ENCODE results near the gene DDX24. TPM values are rescaled to one million over a fixed set of nuclear protein-coding genes. Genes with fewer than 3 reads are reported as not detected.
A peak's percentile ranks its signal among the peaks of the same experiment; 100 is the strongest.
"Not testable (repeated sequence)": the region's sequence is repeated elsewhere in the genome, so short reads cannot be mapped to it uniquely, and the experiment has no call there.

The DDX24 gene
- total RNA-seq, 1 donor from 2014 or later, result 49.6 TPM

DNA sequence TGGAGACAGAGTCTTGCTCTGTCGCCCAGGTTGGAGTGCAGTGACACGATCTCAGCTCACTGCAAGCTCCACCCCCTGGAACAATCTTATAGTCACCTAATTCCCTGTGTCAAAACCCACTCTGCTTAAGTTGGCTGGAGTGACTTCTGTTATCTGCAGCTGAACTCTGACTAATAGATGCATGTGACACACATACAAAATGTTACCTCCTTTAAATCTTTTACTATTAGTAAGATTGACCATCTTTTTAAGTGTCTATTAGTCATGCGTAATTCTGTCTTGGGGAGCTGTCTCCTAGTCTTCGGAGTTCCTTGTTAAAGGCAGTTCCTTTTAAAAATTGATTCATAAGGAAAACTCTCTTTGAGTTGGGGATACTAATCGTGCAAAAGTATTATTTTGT is 7.5 kb upstream of the DDX24 start:
- H3K4me1 ChIP-seq (ENCODE audit: control insufficient read depth in 3 of 3, insufficient read depth in 3 of 3, low read length in 3 of 3), result no peaks in the 10 kb centered on the region
- H3K27me3 ChIP-seq (ENCODE audit: control insufficient read depth in 3 of 3, insufficient read depth in 3 of 3, low read length in 3 of 3), result no peaks in the 10 kb centered on the region
- H3K9me3 ChIP-seq (ENCODE audit: control insufficient read depth in 3 of 3, low read length in 3 of 3), result no peaks in the 10 kb centered on the region

DNA sequence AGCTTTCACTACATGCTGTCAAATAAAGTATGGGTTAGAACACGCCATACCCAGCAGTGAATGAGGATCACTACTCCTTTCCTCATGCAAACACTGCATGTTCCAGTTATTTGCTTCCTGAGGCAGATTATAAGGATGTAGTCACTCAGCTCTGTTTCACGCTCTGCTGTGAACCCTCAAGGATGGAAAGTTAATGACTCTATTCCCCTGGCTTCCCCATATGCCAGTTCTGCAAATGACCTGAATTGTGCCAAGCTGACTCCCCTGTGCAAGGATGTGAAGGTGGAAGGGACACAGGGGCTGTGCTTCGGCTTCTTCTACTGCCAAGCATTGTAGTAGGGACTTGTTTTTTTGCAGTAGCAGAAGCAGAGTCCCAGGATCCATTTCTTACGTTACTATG is 6.9 kb upstream of the DDX24 start:
- Histone ChIP-seq H3K4me1 (ENCODE audit: control insufficient read depth in 3 of 3, insufficient read depth in 3 of 3, low read length in 3 of 3) (no peaks in the 10 kb centered on the region), H3K9me3 (ENCODE audit: control insufficient read depth in 3 of 3, low read length in 3 of 3) (no peaks in the 10 kb centered on the region), H3K27me3 (ENCODE audit: control insufficient read depth in 3 of 3, insufficient read depth in 3 of 3, low read length in 3 of 3) (no peaks in the 10 kb centered on the region), H3K36me3 (ENCODE audit: control insufficient read depth in 3 of 3, insufficient read depth in 3 of 3, low read length in 3 of 3) (no peaks in the 10 kb centered on the region), H3K4me3 (ENCODE audit: low read length in 3 of 3) (no peak overlapping the region), H3K9ac (ENCODE audit: low read depth in 1 of 3, low read length in 3 of 3) (no peak overlapping the region), H3K27ac (ENCODE audit: low read depth, low read length) (no peak overlapping the region)

More for the DNA sequence above, 7.5 kb upstream of the DDX24 start:
- Histone ChIP-seq H3K27ac (ENCODE audit: low read depth, low read length) (no peak overlapping the region), H3K4me3 (ENCODE audit: low read length in 3 of 3) (no peak overlapping the region), H3K9ac (ENCODE audit: low read depth in 1 of 3, low read length in 3 of 3) (no peak overlapping the region), H3K36me3 (ENCODE audit: control insufficient read depth in 3 of 3, insufficient read depth in 3 of 3, low read length in 3 of 3) (no peaks in the 10 kb centered on the region)

DNA sequence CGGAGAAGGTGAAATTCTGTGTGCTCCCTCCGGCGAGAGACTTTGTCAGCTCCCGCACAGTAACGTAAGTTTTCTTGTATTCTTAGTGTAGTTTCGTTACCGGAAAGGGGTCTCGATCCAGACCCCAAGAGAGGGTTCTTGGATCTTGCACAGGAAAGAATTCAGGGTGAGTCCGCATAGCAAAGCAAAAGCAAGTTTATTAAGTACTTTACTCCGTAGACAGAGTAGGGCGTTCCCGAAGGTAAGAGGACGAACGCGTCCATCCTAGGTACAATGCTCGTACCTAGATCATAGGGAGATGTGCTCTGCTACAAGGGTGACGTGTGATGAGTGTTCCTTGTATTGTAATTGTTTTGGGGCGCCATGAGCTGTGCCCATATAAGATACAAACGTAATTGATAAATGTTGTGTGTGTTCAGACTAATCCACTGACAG is 401 bp upstream of the DDX24 start:
- Histone ChIP-seq H3K27me3 (ENCODE audit: control insufficient read depth in 3 of 3, insufficient read depth in 3 of 3, low read length in 3 of 3) (no peaks in the 10 kb centered on the region), H3K27ac (ENCODE audit: low read depth, low read length) (peak overlapping the region; percentile 93), H3K36me3 (ENCODE audit: control insufficient read depth in 3 of 3, insufficient read depth in 3 of 3, low read length in 3 of 3) (peaks cover 7 to 14% (median 10%) of the 10 kb centered on the region in 3 donors), H3K9me3 (ENCODE audit: control insufficient read depth in 3 of 3, low read length in 3 of 3) (no peaks in the 10 kb centered on the region), H3K4me3 (ENCODE audit: low read length in 3 of 3) (peak overlapping the region; percentile 92 to 95 (median 92)), H3K9ac (ENCODE audit: low read depth in 1 of 3, low read length in 3 of 3) (peak overlapping the region; percentile 94 to 95 (median 94)), H3K4me1 (ENCODE audit: control insufficient read depth in 3 of 3, insufficient read depth in 3 of 3, low read length in 3 of 3) (peaks cover 28 to 42% (median 36%) of the 10 kb centered on the region in 3 donors)

DNA sequence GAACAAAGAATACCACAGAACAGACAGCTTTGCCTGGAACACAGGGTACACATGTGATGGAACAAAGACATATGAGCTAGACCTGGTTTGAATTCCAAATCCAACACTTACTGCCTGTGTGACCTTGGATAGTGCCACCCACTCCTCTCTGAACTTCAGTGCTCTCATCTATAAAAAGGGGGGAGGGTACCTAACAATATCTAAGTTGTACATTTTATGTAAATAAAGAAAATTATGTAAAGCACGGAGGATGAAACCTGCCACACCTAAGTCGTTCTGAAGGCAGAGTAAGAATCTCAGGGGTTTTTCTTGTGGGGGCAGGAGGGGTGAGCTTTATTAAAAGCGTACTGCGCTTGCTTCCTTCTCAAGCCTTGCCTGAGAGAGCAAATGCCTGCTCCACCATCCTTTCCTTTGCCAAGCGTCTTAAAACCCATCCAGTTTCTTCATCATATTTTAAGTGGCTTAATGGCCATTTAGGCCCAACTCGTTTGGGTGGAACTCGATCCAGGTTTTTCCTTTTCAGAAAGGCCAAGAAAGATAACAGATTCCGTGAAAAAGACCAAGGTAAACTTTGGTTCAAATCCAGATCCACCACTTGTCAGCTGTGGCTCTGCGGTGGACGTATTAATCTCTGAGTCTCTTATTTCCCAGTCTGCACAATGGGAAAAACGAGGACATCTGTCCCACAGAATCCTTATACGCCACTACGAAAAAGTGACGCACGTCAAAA is 946 bp downstream of the DDX24 start:
- H3K4me1 ChIP-seq (ENCODE audit: control insufficient read depth in 3 of 3, insufficient read depth in 3 of 3, low read length in 3 of 3), result peaks cover 28 to 42% (median 36%) of the 10 kb centered on the region in 3 donors
- peak overlapping the region; percentile 94 to 95 (median 94) for H3K9ac ChIP-seq (ENCODE audit: low read depth in 1 of 3, low read length in 3 of 3)
- peaks cover 7 to 14% (median 10%) of the 10 kb centered on the region in 3 donors for H3K36me3 ChIP-seq (ENCODE audit: control insufficient read depth in 3 of 3, insufficient read depth in 3 of 3, low read length in 3 of 3)
- peaks cover 0 to 2% (median 0%) of the 10 kb centered on the region in 3 donors for H3K9me3 ChIP-seq (ENCODE audit: control insufficient read depth in 3 of 3, low read length in 3 of 3)
- peak overlapping the region; percentile 92 to 95 (median 92) for H3K4me3 ChIP-seq (ENCODE audit: low read length in 3 of 3)
- H3K27me3 ChIP-seq (ENCODE audit: control insufficient read depth in 3 of 3, insufficient read depth in 3 of 3, low read length in 3 of 3), result no peaks in the 10 kb centered on the region
- peak overlapping the region; percentile 93 for H3K27ac ChIP-seq (ENCODE audit: low read depth, low read length)

DNA sequence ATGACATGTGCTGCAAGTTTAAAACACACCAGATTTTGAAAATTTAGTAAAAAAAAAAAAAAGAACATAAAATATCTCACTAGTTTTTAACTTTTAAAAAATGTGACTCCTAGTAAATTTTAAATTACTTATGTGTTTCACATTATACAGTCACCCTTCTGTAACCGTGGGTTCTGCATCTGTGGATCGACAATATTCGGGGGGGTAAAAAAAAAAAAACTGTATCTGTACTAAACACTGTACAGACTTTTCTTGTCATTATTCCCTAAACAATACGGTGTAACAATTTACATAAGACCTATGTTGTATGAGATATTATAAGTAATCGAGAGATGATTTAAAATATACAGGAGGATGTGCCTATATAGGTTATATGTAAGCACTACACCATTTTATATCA is 3.2 kb downstream of the DDX24 start:
- Histone ChIP-seq H3K4me3 (ENCODE audit: low read length in 3 of 3) (peak overlapping the region; percentile 29 to 95 (median 92)), H3K27me3 (ENCODE audit: control insufficient read depth in 3 of 3, insufficient read depth in 3 of 3, low read length in 3 of 3) (no peaks in the 10 kb centered on the region), H3K36me3 (ENCODE audit: control insufficient read depth in 3 of 3, insufficient read depth in 3 of 3, low read length in 3 of 3) (peaks cover 7 to 14% (median 10%) of the 10 kb centered on the region in 3 donors), H3K9ac (ENCODE audit: low read depth in 1 of 3, low read length in 3 of 3) (no peak overlapping the region), H3K4me1 (ENCODE audit: control insufficient read depth in 3 of 3, insufficient read depth in 3 of 3, low read length in 3 of 3) (peaks cover 28 to 42% (median 36%) of the 10 kb centered on the region in 3 donors), H3K27ac (ENCODE audit: low read depth, low read length) (no peak overlapping the region), H3K9me3 (ENCODE audit: control insufficient read depth in 3 of 3, low read length in 3 of 3) (peaks cover 0 to 2% (median 0%) of the 10 kb centered on the region in 3 donors)

DNA sequence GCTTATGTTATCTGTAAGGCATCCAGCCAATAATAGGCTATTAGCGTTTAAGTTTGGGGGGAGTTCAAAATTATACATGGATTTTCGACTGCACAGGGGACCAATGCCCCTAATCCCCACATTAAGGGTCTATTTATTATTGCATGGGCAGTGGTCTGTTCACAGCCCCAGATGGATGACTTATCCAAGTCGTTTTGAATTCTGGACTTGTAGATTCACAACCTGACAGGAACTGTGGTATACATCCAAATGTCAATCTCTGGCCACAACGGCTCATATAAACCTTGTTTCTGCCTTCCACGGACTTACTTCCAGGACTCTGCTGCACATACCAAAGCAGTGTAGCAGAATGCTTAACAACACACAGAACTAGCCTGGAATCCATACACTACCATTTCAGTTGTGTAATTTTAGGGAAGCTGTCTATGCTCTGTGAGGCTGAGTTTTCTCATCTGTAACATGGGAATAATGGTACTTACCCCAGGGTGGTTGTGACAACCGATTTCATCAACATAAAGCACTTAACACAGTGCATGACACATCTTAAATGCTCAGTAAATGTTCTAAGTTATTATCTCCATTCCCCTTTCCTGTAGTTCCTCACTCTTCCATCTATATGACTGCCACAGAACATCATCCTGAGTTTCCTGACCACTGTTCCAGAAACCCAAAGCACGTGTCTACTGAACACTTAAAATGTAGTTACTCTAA is 3.7 kb downstream of the DDX24 start:
- Histone ChIP-seq H3K4me3 (ENCODE audit: low read length in 3 of 3) (peak overlapping the region; percentile 6 to 41 (median 29)), H3K9me3 (ENCODE audit: control insufficient read depth in 3 of 3, low read length in 3 of 3) (peaks cover 0 to 2% (median 0%) of the 10 kb centered on the region in 3 donors), H3K27me3 (ENCODE audit: control insufficient read depth in 3 of 3, insufficient read depth in 3 of 3, low read length in 3 of 3) (no peaks in the 10 kb centered on the region), H3K36me3 (ENCODE audit: control insufficient read depth in 3 of 3, insufficient read depth in 3 of 3, low read length in 3 of 3) (peaks cover 7 to 14% (median 10%) of the 10 kb centered on the region in 3 donors), H3K27ac (ENCODE audit: low read depth, low read length) (no peak overlapping the region), H3K9ac (ENCODE audit: low read depth in 1 of 3, low read length in 3 of 3) (peak overlapping the region in 2 of 3 donors; percentile 2 to 26), H3K4me1 (ENCODE audit: control insufficient read depth in 3 of 3, insufficient read depth in 3 of 3, low read length in 3 of 3) (peaks cover 28 to 42% (median 36%) of the 10 kb centered on the region in 3 donors)

DNA sequence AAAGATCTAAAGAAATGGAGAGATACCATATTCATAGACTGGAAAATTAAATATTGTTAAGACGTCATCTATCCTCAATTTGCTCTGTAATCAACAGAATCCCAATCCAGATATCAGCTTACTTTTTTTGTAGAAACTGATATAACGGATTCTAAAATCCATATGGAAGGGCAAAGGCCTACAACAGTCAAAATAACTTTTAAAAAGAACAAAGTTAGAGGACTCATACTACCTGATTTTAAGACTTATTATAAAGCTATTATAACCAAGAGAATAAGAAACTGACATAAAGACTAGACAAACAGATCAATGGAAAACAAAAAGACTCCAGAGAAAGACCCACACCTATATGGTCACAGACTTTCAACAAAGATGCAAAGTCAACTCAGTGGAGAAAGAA is 6.0 kb downstream of the DDX24 start:
- Histone ChIP-seq H3K4me3 (ENCODE audit: low read length in 3 of 3) (no peak overlapping the region), H3K4me1 (ENCODE audit: control insufficient read depth in 3 of 3, insufficient read depth in 3 of 3, low read length in 3 of 3) (peaks cover 24 to 35% (median 30%) of the 10 kb centered on the region in 3 donors), H3K27ac (ENCODE audit: low read depth, low read length) (no peak overlapping the region), H3K36me3 (ENCODE audit: control insufficient read depth in 3 of 3, insufficient read depth in 3 of 3, low read length in 3 of 3) (peaks cover 7 to 14% (median 10%) of the 10 kb centered on the region in 3 donors), H3K27me3 (ENCODE audit: control insufficient read depth in 3 of 3, insufficient read depth in 3 of 3, low read length in 3 of 3) (no peaks in the 10 kb centered on the region), H3K9ac (ENCODE audit: low read depth in 1 of 3, low read length in 3 of 3) (no peak overlapping the region), H3K9me3 (ENCODE audit: control insufficient read depth in 3 of 3, low read length in 3 of 3) (peaks cover 0 to 2% (median 0%) of the 10 kb centered on the region in 3 donors)

DNA sequence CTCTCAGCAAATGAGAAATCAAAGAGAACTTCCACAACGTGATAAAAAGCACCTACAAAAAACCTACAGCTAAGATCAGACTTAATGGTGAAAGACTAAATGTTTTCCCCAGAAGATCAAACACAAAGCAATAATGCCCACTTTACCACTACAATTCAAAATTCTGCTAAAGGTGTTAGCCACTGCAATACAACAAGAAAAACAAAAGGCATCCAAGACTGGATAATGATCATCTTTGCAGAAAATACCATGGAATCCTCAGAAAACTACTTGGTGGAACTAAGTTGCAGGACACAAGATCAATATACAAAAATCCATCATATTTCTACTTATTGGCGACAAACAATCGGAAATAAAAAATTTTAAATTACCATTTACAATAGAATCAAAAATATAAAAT is 6.5 kb downstream of the DDX24 start:
- Histone ChIP-seq H3K27me3 (ENCODE audit: control insufficient read depth in 3 of 3, insufficient read depth in 3 of 3, low read length in 3 of 3) (no peaks in the 10 kb centered on the region), H3K4me1 (ENCODE audit: control insufficient read depth in 3 of 3, insufficient read depth in 3 of 3, low read length in 3 of 3) (peaks cover 22 to 30% (median 25%) of the 10 kb centered on the region in 3 donors), H3K9ac (ENCODE audit: low read depth in 1 of 3, low read length in 3 of 3) (no peak overlapping the region), H3K4me3 (ENCODE audit: low read length in 3 of 3) (no peak overlapping the region), H3K9me3 (ENCODE audit: control insufficient read depth in 3 of 3, low read length in 3 of 3) (peaks cover 0 to 2% (median 0%) of the 10 kb centered on the region in 3 donors), H3K36me3 (ENCODE audit: control insufficient read depth in 3 of 3, insufficient read depth in 3 of 3, low read length in 3 of 3) (peaks cover 7 to 14% (median 10%) of the 10 kb centered on the region in 3 donors), H3K27ac (ENCODE audit: low read depth, low read length) (no peak overlapping the region)

DNA sequence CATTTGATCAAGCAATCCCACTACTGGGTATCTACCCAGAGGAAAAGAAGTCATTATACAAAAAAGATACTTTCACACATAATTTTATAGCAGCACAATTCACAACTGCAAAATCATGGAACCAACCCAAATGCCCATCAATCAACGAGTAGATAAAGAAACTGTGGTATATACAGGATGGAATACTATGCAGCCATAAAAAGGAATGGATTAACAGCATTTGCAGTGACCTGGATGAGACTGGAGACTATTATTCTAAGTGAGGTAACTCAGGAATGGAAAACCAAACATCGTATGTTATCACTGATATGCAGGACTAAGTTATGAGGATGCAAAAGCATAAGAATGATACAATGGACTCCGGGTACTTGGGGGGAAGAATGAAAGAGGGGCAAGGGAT is 8.9 kb downstream of the DDX24 start:
- not testable (repeated sequence) for H3K4me3 ChIP-seq (ENCODE audit: low read length in 3 of 3); H3K4me1 ChIP-seq (ENCODE audit: control insufficient read depth in 3 of 3, insufficient read depth in 3 of 3, low read length in 3 of 3); H3K9ac ChIP-seq (ENCODE audit: low read depth in 1 of 3, low read length in 3 of 3); H3K36me3 ChIP-seq (ENCODE audit: control insufficient read depth in 3 of 3, insufficient read depth in 3 of 3, low read length in 3 of 3); H3K27me3 ChIP-seq (ENCODE audit: control insufficient read depth in 3 of 3, insufficient read depth in 3 of 3, low read length in 3 of 3); H3K27ac ChIP-seq (ENCODE audit: low read depth, low read length); H3K9me3 ChIP-seq (ENCODE audit: control insufficient read depth in 3 of 3, low read length in 3 of 3)

All from skeletal muscle tissue (tissue), 4 donors.